ENCODE measurements around the gene SBF2.

GRCh38 chr11:10122326-10123197 lies 171.5 kb downstream of the SBF2 start:
- TF ChIP-seq EZH2phosphoT487 (IDR thresholded peaks at IDR 0.05; ENCODE audit: borderline replicate concordance, low read length) (no peak), EZH2 (IDR thresholded peaks at IDR 0.05; ENCODE audit: low read length, unreplicated experiment) (no peak)
- TF ChIP-seq, protein P1, sequence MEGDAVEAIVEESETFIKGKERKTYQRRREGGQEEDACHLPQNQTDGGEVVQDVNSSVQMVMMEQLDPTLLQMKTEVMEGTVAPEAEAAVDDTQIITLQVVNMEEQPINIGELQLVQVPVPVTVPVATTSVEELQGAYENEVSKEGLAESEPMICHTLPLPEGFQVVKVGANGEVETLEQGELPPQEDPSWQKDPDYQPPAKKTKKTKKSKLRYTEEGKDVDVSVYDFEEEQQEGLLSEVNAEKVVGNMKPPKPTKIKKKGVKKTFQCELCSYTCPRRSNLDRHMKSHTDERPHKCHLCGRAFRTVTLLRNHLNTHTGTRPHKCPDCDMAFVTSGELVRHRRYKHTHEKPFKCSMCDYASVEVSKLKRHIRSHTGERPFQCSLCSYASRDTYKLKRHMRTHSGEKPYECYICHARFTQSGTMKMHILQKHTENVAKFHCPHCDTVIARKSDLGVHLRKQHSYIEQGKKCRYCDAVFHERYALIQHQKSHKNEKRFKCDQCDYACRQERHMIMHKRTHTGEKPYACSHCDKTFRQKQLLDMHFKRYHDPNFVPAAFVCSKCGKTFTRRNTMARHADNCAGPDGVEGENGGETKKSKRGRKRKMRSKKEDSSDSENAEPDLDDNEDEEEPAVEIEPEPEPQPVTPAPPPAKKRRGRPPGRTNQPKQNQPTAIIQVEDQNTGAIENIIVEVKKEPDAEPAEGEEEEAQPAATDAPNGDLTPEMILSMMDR (conservative IDR thresholded peaks at IDR 0.05; ENCODE audit: low read depth, low read length) = no peak
